Stimulated activated CD8-positive, alpha-beta memory T cell treated with anti-CD3 and anti-CD28 coated beads, Interleukin-15, amount 100 ng/mL, for 48 hours (primary cell): ENCODE measurements around the gene ZGPAT.
"Not testable (repeated sequence)": the region's sequence is repeated elsewhere in the genome, so short reads cannot be mapped to it uniquely, and the experiment has no call there.

Experiments
- DNase-seq, 2 donors: peaks; one replicate each; pipeline ENCODE4 v3.0.0-alpha.2; 2020; ENCODE audit warnings: low read depth in 2 of 2

Gene ZGPAT

DNA sequence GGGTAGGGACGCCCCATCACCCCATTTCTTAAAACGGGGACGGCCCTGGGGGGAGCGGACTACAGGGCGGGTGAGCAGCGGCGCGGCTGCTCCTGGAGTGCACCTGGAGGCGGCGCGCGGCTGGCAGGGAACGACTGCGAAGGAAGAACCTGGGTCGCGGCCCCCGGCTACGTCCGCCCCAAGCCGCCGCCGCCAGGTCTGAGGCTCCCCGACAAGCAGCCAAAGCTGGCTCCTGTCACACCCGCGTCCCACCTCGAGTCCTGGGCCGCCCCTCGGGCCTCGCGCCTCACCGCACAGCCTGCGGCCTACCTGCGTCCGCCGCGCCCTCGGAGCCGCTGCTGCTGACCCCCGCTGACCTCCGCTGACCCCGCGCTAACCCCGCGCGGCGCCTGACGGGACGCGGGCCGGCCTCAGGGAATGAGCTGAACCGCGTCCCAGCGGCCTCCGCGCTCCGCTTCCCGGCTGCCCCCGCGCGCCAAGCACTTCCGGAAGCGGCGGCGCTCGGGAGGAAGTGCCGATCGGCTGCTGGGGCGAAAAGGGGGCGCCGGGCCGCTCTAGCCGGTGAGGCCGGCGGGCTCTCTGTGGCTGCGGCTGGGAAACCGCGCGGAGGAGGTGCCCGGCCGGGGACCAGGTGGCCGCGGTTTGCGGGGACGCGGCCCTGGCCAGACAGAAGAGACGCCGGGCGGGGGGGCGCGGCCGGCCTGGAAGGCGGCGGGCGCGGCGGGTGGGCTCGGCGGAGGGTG lies at the start of gene ZGPAT, which contains the start of gene ARFRP1:
ZGPAT (plus strand) TSS at position 482 of the 743 bp plus-strand sequence. CDS start 542 bp downstream, outside the sequence.
ARFRP1 (minus strand) TSS at position 419 of the 743 bp plus-strand sequence. CDS start 885 bp downstream, outside the sequence.
- peak; percentile 81 to 84 for DNase-seq

DNA sequence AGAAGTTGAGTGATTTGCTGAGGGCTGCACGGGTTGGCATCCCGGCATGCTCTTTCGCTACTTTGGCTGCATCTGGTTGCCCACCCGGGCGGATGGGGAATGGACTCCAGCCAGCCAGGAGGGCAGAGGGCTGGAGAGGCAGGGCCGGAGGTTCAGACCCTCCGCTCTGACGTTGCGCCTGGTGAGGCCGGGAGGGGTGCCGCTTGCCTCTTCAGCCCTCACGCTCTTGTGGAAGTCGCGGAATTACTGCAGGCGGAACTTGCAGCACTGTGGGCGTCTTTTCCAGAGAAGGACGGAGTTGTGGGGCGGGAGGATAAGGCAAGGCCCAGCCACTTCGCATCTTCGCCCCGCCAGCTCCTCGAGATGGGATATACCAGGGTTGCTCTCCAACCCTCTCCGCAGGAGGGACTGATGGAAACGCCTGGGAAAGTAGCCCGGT lies 49.1 kb upstream of the ZGPAT start:
- no peak for DNase-seq

DNA sequence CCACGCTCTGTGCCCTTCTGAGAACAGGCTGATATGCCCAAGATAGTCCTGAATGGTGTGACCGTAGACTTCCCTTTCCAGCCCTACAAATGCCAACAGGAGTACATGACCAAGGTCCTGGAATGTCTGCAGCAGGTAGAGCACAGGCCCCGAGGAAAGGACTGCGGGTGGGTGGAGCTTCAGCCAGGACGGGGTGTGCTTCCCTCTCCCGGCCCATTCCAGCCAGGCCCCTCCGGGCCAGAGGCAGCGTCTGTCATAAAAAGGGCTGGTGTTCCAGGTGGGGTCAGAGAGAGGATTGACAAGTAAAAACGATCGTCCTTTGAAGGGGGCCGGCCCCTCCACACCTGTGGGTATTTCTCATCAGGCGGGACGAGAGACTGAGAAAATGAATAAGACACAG lies 48.5 kb upstream of the ZGPAT start:
- DNase-seq, result no peak

- not testable (repeated sequence) for DNase-seq
These were observed 47.7 kb upstream of the ZGPAT start for GRCh38 chr20:63660174-63660573.

- DNase-seq, result no peak
These were observed 47.2 kb upstream of the ZGPAT start for GRCh38 chr20:63660622-63661021.

- no peak for DNase-seq
These were observed 46.7 kb upstream of the ZGPAT start for GRCh38 chr20:63661108-63661507.

DNA sequence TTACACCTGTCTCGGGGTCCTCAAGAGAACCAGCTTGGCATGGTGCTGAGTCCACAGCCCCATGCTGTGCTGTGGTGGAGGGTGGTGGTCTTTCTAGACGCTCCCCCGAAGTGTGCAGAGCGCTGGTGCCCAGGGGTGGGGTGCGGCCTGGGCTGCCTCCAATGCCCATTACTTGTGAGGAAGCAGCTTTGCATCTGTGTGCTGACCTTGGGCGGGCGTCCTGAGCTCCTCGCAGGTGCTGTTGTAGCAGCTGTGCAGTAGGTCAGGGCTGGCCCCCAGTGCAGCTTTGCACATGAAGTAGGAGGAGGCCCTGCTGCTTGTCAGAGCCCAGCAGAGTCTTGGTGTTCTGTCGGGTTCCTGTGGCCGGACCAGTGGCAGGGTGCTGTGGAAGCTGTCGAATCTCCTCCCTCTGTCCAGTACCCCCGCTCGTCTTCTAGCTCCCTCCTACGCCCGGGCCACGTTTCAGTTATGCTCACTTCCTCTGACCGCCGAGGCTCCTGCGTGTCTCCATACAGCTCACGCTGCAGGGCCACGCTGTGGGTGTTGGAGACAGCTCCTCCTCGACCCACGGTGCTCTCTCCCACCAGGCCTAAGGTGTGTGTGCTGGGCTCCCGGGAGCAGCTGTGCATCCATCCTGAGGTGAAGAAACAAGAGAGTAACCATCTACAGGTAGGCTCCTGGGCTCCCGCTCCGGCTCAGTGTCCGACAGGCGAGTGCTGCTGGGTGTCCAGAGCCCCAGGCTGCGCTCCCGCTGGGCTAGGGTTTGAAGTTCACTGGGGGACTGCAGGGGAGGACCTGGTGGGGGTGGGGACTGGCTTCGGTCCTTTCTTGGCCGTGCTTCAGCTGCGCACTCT lies 45.7 kb upstream of the ZGPAT start:
- no peak for DNase-seq

DNA sequence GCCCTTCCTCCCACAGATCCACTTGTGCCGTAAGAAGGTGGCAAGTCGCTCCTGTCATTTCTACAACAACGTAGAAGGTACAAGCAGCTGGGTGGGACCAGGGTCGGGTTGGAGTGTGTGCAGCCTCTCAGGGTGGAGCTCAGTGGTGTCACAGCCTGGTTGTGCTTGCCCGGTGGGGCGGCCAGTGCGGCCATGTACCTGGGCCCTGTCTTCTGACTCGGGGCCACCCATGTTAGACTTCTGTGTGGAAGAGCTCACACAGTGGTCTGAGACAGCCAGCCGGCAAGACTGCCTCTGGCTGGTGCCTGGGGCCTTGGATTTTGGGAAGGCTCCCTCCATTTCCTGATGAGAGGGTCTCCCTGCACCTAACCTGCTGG lies 45.0 kb upstream of the ZGPAT start:
- DNase-seq, result no peak

- DNase-seq, result no peak
These were observed 44.3 kb upstream of the ZGPAT start for GRCh38 chr20:63663332-63664066.

DNA sequence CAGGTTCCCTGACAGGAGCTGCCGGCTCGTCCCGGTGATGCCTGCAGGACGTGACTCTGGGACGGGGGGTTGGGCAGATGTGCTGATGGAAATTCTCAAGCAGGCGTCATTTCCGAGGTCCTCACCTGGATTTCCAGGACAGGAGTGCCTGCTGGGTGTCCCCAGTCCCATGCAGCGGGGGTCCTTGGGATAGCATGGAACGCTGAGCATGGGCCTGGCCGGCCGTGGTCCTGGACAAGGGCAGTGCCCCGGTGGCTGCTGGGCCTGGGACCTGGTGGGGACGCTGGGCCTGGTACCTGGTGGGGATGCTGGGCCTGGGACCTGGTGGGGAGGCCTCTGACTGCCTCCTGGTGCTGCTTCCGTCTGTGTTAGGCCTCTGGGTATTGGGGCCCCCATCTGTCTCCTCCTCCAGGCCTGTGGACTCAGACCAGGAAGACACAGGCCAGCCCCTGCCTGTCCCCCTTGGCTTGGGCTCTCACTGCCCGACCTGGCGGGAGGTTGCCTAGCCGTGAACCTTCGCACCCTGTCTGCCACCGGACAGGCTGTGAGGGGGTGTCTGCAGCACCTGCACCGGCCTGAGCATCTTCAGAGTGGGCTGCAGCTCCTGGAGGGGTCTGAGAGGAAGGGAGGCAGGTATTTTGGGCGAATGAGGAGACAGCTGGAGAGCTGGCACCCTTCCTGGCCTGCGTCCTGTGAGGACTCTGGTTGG lies 43.5 kb upstream of the ZGPAT start:
- no peak for DNase-seq

GRCh38 chr20:63664861-63665594 lies 42.8 kb upstream of the ZGPAT start:
- no peak for DNase-seq

- no peak for DNase-seq
These were observed 42.1 kb upstream of the ZGPAT start for GRCh38 chr20:63665708-63666107.

GRCh38 chr20:63667858-63668257 lies 40.0 kb upstream of the ZGPAT start:
- DNase-seq, result no peak

GRCh38 chr20:63668351-63668750 lies 39.5 kb upstream of the ZGPAT start:
- no peak for DNase-seq

DNA sequence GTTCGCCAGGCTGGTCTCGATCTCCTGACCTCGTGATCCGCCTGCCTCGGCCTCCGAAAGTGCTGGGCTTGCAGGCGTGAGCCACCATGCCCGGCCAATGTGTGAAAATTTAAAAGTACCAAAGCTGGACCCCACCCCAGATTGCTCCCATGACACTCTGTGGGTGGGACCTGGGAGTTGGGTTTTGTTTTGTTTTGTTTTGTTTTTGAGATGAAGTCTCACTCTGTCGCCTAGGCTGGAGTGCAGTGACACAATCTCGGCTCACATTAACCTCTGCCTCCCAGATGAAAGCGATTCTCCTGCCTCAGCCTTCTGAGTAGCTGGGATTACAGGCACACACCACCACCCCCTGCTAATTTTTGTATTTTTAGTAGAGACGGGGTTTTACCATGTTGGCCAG lies 36.1 kb upstream of the ZGPAT start:
- DNase-seq, result not testable (repeated sequence)

DNA sequence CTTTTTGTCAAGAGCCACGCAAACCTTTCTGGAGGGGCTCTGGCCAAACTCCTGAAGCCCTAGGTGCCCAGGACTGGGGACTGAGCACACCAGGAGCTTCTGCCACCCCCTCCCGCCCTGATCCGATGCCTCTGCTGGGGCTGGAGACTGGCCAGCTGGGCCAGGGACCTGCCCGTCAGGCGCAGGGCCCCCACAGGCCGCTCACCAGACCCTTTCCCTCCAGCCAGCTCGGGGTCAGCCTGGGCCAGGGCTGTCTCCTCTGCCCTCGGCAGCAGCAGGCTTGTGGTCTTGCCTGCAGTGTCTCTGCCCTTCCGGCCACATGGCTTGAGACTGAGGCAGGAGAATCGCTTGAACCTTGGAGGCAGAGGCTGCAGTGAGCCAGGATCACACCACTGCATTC lies 35.2 kb upstream of the ZGPAT start:
- no peak for DNase-seq

DNA sequence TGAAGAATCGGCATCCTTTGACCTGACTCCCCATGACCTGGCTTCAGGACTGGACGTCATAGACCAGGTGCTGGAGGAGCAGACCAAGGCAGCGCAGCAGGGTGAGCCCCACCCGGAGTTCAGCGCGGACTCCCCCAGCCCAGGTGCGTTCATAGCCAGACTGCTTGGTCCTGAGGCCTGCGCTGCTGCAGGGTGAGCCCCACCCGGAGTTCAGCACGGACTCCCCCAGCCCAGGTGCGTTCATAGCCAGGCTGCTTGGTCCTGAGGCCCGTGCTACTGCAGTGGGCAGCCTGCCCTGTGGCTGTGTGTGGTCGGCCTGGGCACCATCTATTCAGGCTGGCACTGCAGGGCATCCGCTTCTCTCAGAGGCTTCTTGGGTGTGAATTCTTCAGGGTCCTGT lies 33.9 kb upstream of the ZGPAT start:
- DNase-seq, result no peak

DNA sequence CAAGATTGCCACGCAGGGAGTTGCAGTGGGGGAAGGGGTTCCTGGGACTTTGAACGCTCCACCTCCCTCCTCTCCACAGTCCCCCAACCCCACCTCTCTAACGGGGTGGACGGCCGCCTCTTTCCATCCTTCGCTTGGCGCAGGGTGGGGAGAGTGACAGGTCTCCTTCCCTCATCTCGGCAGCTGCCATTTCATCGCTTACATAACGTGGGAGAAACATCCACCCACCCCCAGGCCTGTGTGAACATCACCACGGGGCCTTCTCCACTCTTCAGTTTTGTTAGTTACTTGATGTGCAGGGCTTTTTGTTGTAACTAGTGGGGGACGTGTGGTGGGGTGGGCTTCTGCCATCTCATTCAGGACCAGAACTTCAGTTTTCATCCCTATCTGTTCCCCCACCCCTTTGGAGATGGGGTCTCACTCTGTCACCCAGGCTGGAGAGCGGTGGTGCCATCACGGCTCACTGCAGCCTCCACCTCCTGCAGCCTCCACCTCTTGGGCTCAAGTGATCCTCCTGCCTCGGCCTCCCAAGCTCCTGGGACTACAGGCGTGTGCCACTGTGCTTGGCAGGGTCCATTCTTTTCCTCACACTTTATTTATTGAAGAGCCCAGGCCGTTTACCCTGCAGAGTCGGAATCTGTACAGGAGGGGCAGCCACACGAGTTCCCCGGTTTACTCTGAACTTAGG lies 32.0 kb upstream of the ZGPAT start:
- no peak for DNase-seq

- DNase-seq, result no peak
These were observed 29.8 kb upstream of the ZGPAT start for GRCh38 chr20:63678071-63678470.
